GM18507 (cell line): ENCODE data around the gene EGLN3.
"Not testable (repeated sequence)": the region's sequence is repeated elsewhere in the genome, so short reads cannot be mapped to it uniquely, and the experiment has no call there.

Experiments used
- DNase-seq: peaks from one replicate; pipeline ENCODE4 v3.0.0; 2011; ENCODE audit warnings: low read depth; ENCODE audit not compliant: insufficient read length; ENCODE audit errors: extremely low spot score
- FAIRE-seq: peaks from 2 replicates; lab custom pipeline; 2011; peaks lifted over from hg19 to GRCh38; lab: Jason Lieb, UNC

EGLN3 gene

GRCh38 chr14:33943096-33943883 is 7.6 kb downstream of the EGLN3 start:
- no peak for DNase-seq
- no peak for FAIRE-seq

GRCh38 chr14:33941718-33942117 is 9.2 kb downstream of the EGLN3 start:
- no peak for FAIRE-seq
- DNase-seq: no peak

GRCh38 chr14:33940561-33941011 is 10.3 kb downstream of the EGLN3 start:
- DNase-seq: no peak
- FAIRE-seq: no peak

- no peak for FAIRE-seq
- DNase-seq: no peak
These were observed 12.5 kb downstream of the EGLN3 start for GRCh38 chr14:33938131-33938949.

GRCh38 chr14:33936391-33936790 is 14.5 kb downstream of the EGLN3 start:
- FAIRE-seq: no peak
- DNase-seq: no peak

GRCh38 chr14:33934938-33935337 is 15.9 kb downstream of the EGLN3 start:
- no peak for FAIRE-seq
- DNase-seq: no peak

- FAIRE-seq: no peak
These were observed 16.7 kb downstream of the EGLN3 start for GRCh38 chr14:33934043-33934750.

GRCh38 chr14:33933386-33933933 is 17.4 kb downstream of the EGLN3 start:
- no peak for DNase-seq

More at GRCh38 chr14:33934043-33934750, 16.7 kb downstream of the EGLN3 start:
- DNase-seq: no peak

GRCh38 chr14:33932576-33933345 is 18.1 kb downstream of the EGLN3 start:
- DNase-seq (no peak), FAIRE-seq (no peak)

More at GRCh38 chr14:33933386-33933933, 17.4 kb downstream of the EGLN3 start:
- FAIRE-seq: no peak

GRCh38 chr14:33932033-33932432 is 18.8 kb downstream of the EGLN3 start:
- no peak for DNase-seq
- FAIRE-seq: no peak

- FAIRE-seq (no peak), DNase-seq (no peak)
These were observed 19.4 kb downstream of the EGLN3 start for GRCh38 chr14:33931461-33931860.

- FAIRE-seq (no peak), DNase-seq (no peak)
These were observed 20.4 kb downstream of the EGLN3 start for GRCh38 chr14:33930439-33930838.

GRCh38 chr14:33929799-33930408 is 21.0 kb downstream of the EGLN3 start:
- no peak for FAIRE-seq
- DNase-seq: no peak

GRCh38 chr14:33928895-33929294 is 22.0 kb downstream of the EGLN3 start:
- DNase-seq (no peak), FAIRE-seq (no peak)

- no peak for FAIRE-seq
- no peak for DNase-seq
These were observed 22.9 kb downstream of the EGLN3 start for GRCh38 chr14:33927944-33928343.

GRCh38 chr14:33926967-33927366 is 23.9 kb downstream of the EGLN3 start:
- not testable (repeated sequence) for DNase-seq, FAIRE-seq

GRCh38 chr14:33925946-33926345 is 24.9 kb downstream of the EGLN3 start:
- FAIRE-seq (no peak), DNase-seq (no peak)

- FAIRE-seq: no peak
- DNase-seq: no peak
These were observed 25.6 kb downstream of the EGLN3 start for GRCh38 chr14:33925235-33925634.
